Measurements from ENCODE around the gene TFF3.

DNA sequence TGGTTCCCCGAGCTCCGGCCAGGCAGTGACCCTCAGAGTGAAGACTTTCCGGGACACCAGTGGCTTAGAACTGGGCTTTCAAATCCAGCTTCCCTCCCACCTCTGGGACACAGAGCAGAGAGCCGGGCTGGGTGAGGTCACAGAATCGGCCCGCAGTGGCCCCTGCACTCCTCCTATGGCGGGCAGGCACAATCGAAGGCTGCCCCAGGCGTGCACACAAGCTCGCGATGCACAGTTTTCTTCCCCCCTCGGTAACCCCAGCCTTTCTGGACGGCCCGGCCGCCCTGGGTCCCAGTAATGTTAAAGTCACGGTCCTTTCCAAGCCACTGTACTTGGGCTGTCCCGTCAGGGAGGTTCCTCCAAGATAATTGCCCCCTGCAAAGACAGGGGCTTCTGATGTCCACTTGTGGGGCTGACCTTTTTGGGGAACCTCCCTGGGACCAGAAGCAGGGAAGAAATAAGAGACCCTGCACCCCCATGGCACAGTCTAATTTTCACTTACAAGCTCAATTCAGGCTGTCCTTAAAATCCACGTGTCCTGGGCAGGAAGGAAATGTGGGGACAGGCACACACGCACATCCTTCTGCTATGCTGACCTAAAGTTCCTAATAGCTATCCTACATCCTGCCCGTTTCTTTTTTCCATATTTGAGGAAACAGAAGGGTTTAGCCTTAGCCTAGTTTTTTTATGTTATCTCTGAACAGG lies 13.7 kb downstream of the TFF3 start:
- TF ChIP-seq, protein P1, sequence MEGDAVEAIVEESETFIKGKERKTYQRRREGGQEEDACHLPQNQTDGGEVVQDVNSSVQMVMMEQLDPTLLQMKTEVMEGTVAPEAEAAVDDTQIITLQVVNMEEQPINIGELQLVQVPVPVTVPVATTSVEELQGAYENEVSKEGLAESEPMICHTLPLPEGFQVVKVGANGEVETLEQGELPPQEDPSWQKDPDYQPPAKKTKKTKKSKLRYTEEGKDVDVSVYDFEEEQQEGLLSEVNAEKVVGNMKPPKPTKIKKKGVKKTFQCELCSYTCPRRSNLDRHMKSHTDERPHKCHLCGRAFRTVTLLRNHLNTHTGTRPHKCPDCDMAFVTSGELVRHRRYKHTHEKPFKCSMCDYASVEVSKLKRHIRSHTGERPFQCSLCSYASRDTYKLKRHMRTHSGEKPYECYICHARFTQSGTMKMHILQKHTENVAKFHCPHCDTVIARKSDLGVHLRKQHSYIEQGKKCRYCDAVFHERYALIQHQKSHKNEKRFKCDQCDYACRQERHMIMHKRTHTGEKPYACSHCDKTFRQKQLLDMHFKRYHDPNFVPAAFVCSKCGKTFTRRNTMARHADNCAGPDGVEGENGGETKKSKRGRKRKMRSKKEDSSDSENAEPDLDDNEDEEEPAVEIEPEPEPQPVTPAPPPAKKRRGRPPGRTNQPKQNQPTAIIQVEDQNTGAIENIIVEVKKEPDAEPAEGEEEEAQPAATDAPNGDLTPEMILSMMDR (IDR thresholded peaks at IDR 0.05) = no peak
- TF ChIP-seq POLR2A (IDR thresholded peaks at IDR 0.05) (no peak), EP300 (IDR thresholded peaks at IDR 0.05) (no peak)

Measured in suprapubic skin (tissue), 3 donors.